Panc1 (cell line): Measurements from ENCODE around the gene PRODH. TPM values are rescaled to one million over a fixed set of nuclear protein-coding genes. Genes with fewer than 3 reads are reported as not detected.

Experiments
- ATAC-seq: fragments of 200-7000 bp; cut with Tn5 transposase; 2 replicates; pipeline ENCODE4 v1.9.1; 2020; ENCODE audit warnings: mild to moderate bottlenecking, moderate library complexity
- BruUV-seq: library from RNA; stranded (reverse); fragments of 400-500 nt; replicated peaks from 2 replicates; lab custom pipeline; 2021; lab: Mats Ljungman, UMichigan
- CTCF ChIA-PET: fragments of 300-600 bp; sonication (Branson Sonifier 250); formaldehyde crosslinking; loops from one replicate; lab custom pipeline; 2022; ENCODE audit warnings: antibody characterized with exemption; lab: Charles Lee
- POLR2A ChIA-PET: fragments of 300-600 bp; sonication (Branson Sonifier 250); formaldehyde crosslinking; loops from one replicate; lab custom pipeline; 2022; ENCODE audit warnings: antibody characterized with exemption; lab: Charles Lee
- DNase-seq: peaks from one replicate; pipeline ENCODE4 v3.0.0-alpha.2; 2010; ENCODE audit warnings: low read depth, low spot score
- H3K27ac ChIP-seq: 2 replicates; pipeline ENCODE4 v1.5.1; 2011; ENCODE audit warnings: mild to moderate bottlenecking, low read length, inconsistent platforms
- H3K27me3 ChIP-seq: fragments of 200-500 bp; sonication (Bioruptor generic); 2 replicates; pipeline ENCODE4 v1.6.0; 2014; ENCODE audit warnings: low read length, inconsistent platforms; ENCODE audit not compliant: control insufficient read depth, insufficient read depth
- H3K36me3 ChIP-seq: fragments of 200-500 bp; sonication (Bioruptor generic); 2 replicates; pipeline ENCODE4 v1.5.1; 2014; ENCODE audit warnings: inconsistent platforms, mild to moderate bottlenecking, low read length, moderate library complexity; ENCODE audit not compliant: control insufficient read depth, insufficient read depth
- H3K4me1 ChIP-seq: 2 replicates; pipeline ENCODE4 v1.5.1; 2011; ENCODE audit warnings: inconsistent platforms, mild to moderate bottlenecking, low read length, moderate library complexity; ENCODE audit not compliant: control insufficient read depth, insufficient read depth
- H3K4me3 ChIP-seq, 2 experiments: 2 replicates each; pipeline ENCODE4 v1.5.1; 2011 to 2012; ENCODE audit warnings: low read depth in 2 of 2, low read length in 2 of 2, mild to moderate bottlenecking in 2 of 2, inconsistent platforms in 1 of 2, moderate library complexity in 1 of 2
- H3K9me3 ChIP-seq: fragments of 200-500 bp; sonication (Bioruptor generic); 2 replicates; pipeline ENCODE4 v1.5.1; 2014; ENCODE audit warnings: low read depth, mild to moderate bottlenecking, inconsistent platforms, low read length, moderate library complexity; ENCODE audit not compliant: control insufficient read depth, insufficient read depth
- CTCF ChIP-seq: fragments of 450-650 bp; IDR thresholded peaks from 2 replicates; pipeline ENCODE4 v1.5.1; 2017; ENCODE audit warnings: mild to moderate bottlenecking
- POLR2AphosphoS5 ChIP-seq: IDR thresholded peaks from 2 replicates; pipeline ENCODE4 v1.6.1; 2012; ENCODE audit warnings: mild to moderate bottlenecking, low read depth, low read length, moderate library complexity
- REST ChIP-seq, 2 experiments: IDR thresholded peaks; 2 replicates each; pipeline ENCODE4 v1.6.1; 2011 to 2012; ENCODE audit warnings: low read depth in 2 of 2, control low read depth in 1 of 2, low read length in 1 of 2, mild to moderate bottlenecking in 1 of 2, moderate library complexity in 1 of 2; ENCODE audit not compliant: insufficient read depth in 1 of 2
- SIN3A ChIP-seq: IDR thresholded peaks from 2 replicates; pipeline ENCODE4 v1.6.1; 2012; ENCODE audit warnings: low read depth, mild to moderate bottlenecking, low read length, moderate library complexity, borderline replicate concordance; ENCODE audit not compliant: insufficient read depth
- TCF7L2 ChIP-seq: IDR thresholded peaks from 2 replicates; pipeline ENCODE4 v1.6.1; 2011; ENCODE audit warnings: mild to moderate bottlenecking, low read depth, low read length, inconsistent platforms
- in situ Hi-C: cut with HindIII; loops from 2 replicates; pipeline ENCODE4 v1.10.0; 2016; ENCODE audit warnings: low sequenced_read_pairs, low pct_unique_long_range_greater_than_20kb
- intact Hi-C: fragments of 100-400 bp; cut with micrococcal nuclease; formaldehyde crosslinking; loops from one replicate; pipeline ENCODE4 v1.10.0; 2022; ENCODE audit not compliant: unreplicated experiment
- total RNA-seq: library from RNA; stranded (reverse); gene quantifications from one replicate; pipeline ENCODE4 v1.2.1, GENCODE V29; 2021; ENCODE audit not compliant: unreplicated experiment

The PRODH gene
- total RNA-seq, 1 experiment from 2014 or later: 1.4 TPM

DNA sequence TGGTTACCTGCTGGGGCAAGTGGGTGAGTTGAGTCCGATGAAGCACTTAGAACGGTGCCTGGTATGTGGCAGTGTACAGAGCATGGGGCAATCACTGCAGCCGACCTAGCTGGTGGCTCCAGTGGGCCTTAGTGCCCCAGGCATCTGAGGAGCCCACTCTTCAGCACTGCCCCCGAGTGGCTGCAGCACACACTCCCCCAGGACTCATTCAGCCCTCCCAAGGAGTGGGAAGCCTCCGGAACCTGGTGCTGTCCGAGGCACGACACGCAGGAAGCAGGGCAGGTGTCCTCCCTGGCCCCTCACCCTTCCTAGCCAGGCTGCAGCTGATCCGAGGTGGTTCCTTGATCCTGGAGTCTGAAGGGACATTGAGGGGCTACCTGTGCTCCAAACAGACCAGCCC lies 42.4 kb upstream of the PRODH start:
- POLR2A ChIA-PET: no interaction called here
- in situ Hi-C loops (no loop called here), intact Hi-C loops (no loop called here)

DNA sequence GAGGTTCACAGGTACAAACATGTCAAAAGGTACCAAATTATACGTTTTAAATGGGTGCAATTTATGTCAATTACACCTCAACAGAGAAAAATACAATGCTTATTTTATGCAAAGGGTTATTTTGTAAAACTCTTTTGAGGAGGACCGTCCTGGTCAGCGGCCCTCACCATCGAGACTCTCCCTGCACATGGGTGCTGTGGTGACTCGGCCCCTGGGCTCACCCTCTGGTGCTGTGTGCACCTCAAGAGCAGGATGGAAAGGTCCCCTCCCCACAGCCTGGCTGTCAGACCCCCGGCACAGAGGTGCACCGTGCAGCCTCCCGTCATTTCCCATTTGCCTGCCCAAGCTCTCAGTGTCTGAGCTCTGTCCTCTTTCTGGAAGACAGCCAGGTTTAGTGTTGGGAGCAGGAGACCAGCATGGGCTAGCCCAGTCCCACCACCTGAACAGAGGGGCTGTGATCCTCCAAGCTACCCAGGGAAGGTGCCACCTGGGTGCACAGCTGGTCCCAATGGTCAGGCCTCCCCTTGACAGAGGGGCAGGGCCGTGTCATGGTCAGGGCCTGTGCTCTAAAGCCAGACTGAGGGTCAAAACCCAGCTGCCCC lies 41.8 kb upstream of the PRODH start:
- Histone ChIP-seq H3K27ac (no peak overlapping the region), H3K36me3 (no peaks in the 10 kb centered on the region), H3K27me3 (no peaks in the 10 kb centered on the region), H3K9me3 (no peaks in the 10 kb centered on the region), H3K4me3 (no peak overlapping the region), H3K4me1 (no peaks in the 10 kb centered on the region)
- in situ Hi-C loops: no loop called here
- DNase-seq (no peak), ATAC-seq (no peak)
- POLR2A ChIA-PET: no interaction called here
- BruUV-seq: no TSS peak
- TF ChIP-seq POLR2AphosphoS5 (no peak), CTCF (no peak), SIN3A (no peak), TCF7L2 (no peak), REST (IDR thresholded peaks at IDR 0.05; ENCODE audit: insufficient read depth in 1 of 2, low read depth in 2 of 2, low read length in 1 of 2) (no peak)
- CTCF ChIA-PET: no interaction called here
- intact Hi-C loops: no loop called here

More for the DNA sequence above, 42.4 kb upstream of the PRODH start:
- Histone ChIP-seq H3K4me1 (no peaks in the 10 kb centered on the region), H3K27ac (no peak overlapping the region), H3K27me3 (no peaks in the 10 kb centered on the region), H3K9me3 (no peaks in the 10 kb centered on the region), H3K36me3 (no peaks in the 10 kb centered on the region), H3K4me3 (no peak overlapping the region)
- CTCF ChIA-PET: no interaction called here
- TF ChIP-seq CTCF (no peak), TCF7L2 (no peak), SIN3A (no peak), REST (IDR thresholded peaks at IDR 0.05; ENCODE audit: insufficient read depth in 1 of 2, low read depth in 2 of 2, low read length in 1 of 2) (no peak), POLR2AphosphoS5 (no peak)
- no peak for ATAC-seq
- BruUV-seq: no TSS peak
- no peak for DNase-seq
